Measurements from ENCODE around the gene PPARA. TPM values are rescaled to one million over a fixed set of nuclear protein-coding genes. Genes with fewer than 3 reads are reported as not detected.

Gene PPARA
- total RNA-seq, 1 experiment from 2014 or later, result 10.7 TPM

DNA sequence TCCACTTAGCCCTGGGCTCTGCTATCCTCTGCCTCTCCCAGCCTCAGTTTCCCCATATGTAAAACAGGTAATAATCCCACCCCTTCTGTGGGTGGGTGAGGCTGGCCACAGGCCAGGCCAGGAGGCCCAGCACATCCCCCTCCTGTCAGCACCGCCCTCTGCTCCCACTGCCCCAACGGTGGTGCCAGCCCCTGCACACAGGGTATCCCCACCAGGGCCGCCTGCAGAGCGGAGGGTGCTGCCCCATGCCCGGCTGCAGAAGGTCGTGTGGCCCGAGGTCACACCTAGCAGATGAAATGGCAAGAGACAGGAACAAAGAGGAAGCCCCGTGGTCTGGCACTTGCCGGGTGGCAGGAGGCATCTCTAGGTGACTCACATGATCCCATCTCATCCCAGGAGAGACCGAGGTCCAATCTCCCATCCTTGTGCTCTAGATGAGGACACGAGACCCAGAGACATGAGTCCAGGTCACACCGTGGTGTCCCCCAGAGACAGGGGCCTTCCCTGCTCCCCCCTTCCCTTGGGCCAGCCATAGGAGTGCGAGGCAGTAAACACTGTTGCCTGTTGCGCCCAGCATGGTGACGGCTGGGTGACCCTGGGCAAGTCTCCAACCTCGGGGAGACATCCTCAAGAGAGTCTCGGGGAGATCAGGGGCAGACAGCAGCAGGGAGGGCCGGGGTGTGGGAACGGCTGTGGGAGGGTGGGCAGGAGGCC, 27.2 kb upstream of the PPARA start:
- ChIA-PET CTCF (no interaction called here), POLR2A (no interaction called here)
- Histone ChIP-seq H3K27me3 (ENCODE audit: control insufficient read depth, insufficient read depth, low read length) (no peaks in the 10 kb centered on the region), H3K36me3 (ENCODE audit: control insufficient read depth, insufficient read depth, low read length) (no peaks in the 10 kb centered on the region), H3K4me3 (ENCODE audit: low read depth in 2 of 2, low read length in 2 of 2) (no peak overlapping the region), H3K4me1 (ENCODE audit: control insufficient read depth, insufficient read depth, low read length) (peaks cover 16% of the 10 kb centered on the region), H3K27ac (ENCODE audit: low read length) (no peak overlapping the region), H3K9me3 (ENCODE audit: control insufficient read depth, insufficient read depth, low read depth, low read length) (no peaks in the 10 kb centered on the region)
- in situ Hi-C loops (cut with HindIII; ENCODE audit: low pct_unique_long_range_greater_than_20kb, low sequenced_read_pairs), result no loop called here
- DNase-seq (ENCODE audit: low read depth, low spot score) (no peak), ATAC-seq (no peak)
- intact Hi-C loops (cut with micrococcal nuclease; ENCODE audit: unreplicated experiment), result loop anchor here (2.0 to 5.0 kb wide), 2 partner anchors 174 to 192 kb away; partner anchors contain the start of gene GTSE1
- TF ChIP-seq SIN3A (IDR thresholded peaks at IDR 0.05; ENCODE audit: borderline replicate concordance, insufficient read depth, low read depth, low read length) (no peak), TCF7L2 (IDR thresholded peaks at IDR 0.05; ENCODE audit: low read depth, low read length) (no peak), POLR2AphosphoS5 (IDR thresholded peaks at IDR 0.05; ENCODE audit: low read depth, low read length) (no peak)
- TF ChIP-seq, protein P1, sequence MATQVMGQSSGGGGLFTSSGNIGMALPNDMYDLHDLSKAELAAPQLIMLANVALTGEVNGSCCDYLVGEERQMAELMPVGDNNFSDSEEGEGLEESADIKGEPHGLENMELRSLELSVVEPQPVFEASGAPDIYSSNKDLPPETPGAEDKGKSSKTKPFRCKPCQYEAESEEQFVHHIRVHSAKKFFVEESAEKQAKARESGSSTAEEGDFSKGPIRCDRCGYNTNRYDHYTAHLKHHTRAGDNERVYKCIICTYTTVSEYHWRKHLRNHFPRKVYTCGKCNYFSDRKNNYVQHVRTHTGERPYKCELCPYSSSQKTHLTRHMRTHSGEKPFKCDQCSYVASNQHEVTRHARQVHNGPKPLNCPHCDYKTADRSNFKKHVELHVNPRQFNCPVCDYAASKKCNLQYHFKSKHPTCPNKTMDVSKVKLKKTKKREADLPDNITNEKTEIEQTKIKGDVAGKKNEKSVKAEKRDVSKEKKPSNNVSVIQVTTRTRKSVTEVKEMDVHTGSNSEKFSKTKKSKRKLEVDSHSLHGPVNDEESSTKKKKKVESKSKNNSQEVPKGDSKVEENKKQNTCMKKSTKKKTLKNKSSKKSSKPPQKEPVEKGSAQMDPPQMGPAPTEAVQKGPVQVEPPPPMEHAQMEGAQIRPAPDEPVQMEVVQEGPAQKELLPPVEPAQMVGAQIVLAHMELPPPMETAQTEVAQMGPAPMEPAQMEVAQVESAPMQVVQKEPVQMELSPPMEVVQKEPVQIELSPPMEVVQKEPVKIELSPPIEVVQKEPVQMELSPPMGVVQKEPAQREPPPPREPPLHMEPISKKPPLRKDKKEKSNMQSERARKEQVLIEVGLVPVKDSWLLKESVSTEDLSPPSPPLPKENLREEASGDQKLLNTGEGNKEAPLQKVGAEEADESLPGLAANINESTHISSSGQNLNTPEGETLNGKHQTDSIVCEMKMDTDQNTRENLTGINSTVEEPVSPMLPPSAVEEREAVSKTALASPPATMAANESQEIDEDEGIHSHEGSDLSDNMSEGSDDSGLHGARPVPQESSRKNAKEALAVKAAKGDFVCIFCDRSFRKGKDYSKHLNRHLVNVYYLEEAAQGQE (IDR thresholded peaks at IDR 0.05; ENCODE audit: insufficient read depth in 1 of 2, low read depth in 2 of 2, low read length in 1 of 2), result no peak
- no TSS peak for BruUV-seq (replicated peaks)

DNA sequence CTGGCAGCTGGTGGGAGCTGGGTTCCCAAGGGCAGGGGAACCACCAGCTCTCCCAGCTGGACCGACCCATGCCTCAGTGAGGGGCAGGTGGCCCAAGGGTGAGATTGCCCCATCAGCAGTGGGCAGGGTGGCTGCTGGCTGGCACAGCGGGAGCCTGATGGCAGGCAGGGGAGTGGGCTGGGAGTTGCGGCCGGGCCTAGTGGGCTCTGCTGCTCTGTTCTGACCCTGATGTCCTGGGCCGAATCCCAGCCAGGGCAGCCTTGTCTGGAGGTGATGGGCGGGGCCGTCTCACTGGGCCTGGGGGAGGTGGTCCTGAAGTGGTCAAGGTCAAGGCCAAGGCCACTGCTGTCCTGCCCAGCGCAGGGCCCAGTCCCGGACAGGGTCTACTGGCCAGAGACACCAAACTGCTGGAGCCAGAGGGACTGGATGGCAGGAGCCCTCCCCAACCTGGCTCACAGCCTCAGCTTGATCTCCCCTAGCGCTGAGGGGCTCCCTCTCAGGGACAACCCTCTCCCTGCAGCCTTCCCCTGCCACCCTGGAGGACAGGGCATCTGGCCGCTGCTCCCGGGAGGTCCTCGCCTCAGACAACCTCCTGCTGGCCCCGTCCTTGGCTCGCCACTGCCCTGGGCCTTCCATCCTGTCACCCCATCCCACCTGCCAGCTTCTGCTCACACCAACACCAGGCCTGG, 26.5 kb upstream of the PPARA start:
- in situ Hi-C loops (cut with HindIII; ENCODE audit: low pct_unique_long_range_greater_than_20kb, low sequenced_read_pairs), result no loop called here
- no peak overlapping the region for H3K27ac ChIP-seq (ENCODE audit: low read length)
- peaks cover 9% of the 10 kb centered on the region for H3K4me1 ChIP-seq (ENCODE audit: control insufficient read depth, insufficient read depth, low read length)
- no peak for ATAC-seq
- H3K36me3 ChIP-seq (ENCODE audit: control insufficient read depth, insufficient read depth, low read length), result no peaks in the 10 kb centered on the region
- TF ChIP-seq SIN3A (IDR thresholded peaks at IDR 0.05; ENCODE audit: borderline replicate concordance, insufficient read depth, low read depth, low read length) (no peak), POLR2AphosphoS5 (IDR thresholded peaks at IDR 0.05; ENCODE audit: low read depth, low read length) (no peak), TCF7L2 (IDR thresholded peaks at IDR 0.05; ENCODE audit: low read depth, low read length) (no peak)
- TF ChIP-seq, protein P1 (IDR thresholded peaks at IDR 0.05; ENCODE audit: insufficient read depth in 1 of 2, low read depth in 2 of 2, low read length in 1 of 2), result no peak
- TF ChIP-seq, protein P2, sequence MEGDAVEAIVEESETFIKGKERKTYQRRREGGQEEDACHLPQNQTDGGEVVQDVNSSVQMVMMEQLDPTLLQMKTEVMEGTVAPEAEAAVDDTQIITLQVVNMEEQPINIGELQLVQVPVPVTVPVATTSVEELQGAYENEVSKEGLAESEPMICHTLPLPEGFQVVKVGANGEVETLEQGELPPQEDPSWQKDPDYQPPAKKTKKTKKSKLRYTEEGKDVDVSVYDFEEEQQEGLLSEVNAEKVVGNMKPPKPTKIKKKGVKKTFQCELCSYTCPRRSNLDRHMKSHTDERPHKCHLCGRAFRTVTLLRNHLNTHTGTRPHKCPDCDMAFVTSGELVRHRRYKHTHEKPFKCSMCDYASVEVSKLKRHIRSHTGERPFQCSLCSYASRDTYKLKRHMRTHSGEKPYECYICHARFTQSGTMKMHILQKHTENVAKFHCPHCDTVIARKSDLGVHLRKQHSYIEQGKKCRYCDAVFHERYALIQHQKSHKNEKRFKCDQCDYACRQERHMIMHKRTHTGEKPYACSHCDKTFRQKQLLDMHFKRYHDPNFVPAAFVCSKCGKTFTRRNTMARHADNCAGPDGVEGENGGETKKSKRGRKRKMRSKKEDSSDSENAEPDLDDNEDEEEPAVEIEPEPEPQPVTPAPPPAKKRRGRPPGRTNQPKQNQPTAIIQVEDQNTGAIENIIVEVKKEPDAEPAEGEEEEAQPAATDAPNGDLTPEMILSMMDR (IDR thresholded peaks at IDR 0.05), result no peak
- no TSS peak for BruUV-seq (replicated peaks)
- H3K9me3 ChIP-seq (ENCODE audit: control insufficient read depth, insufficient read depth, low read depth, low read length), result no peaks in the 10 kb centered on the region
- no peak overlapping the region for H3K4me3 ChIP-seq (ENCODE audit: low read depth in 2 of 2, low read length in 2 of 2)
- DNase-seq (ENCODE audit: low read depth, low spot score), result no peak
- ChIA-PET CTCF (no interaction called here), POLR2A (no interaction called here)
- H3K27me3 ChIP-seq (ENCODE audit: control insufficient read depth, insufficient read depth, low read length), result no peaks in the 10 kb centered on the region
- intact Hi-C loops (cut with micrococcal nuclease; ENCODE audit: unreplicated experiment), result loop anchor here (2.0 to 5.0 kb wide), 2 partner anchors 173 to 191 kb away; partner anchors contain the start of gene GTSE1

All from Panc1 (cell line).